Upper lobe of left lung (tissue), 4 donors: ENCODE data around the gene HTR3A.

Source experiments
- CTCF ChIP-seq, 6 experiments: fragments of 450-650 bp in 4 of 6; fragments of 200-600 bp in 2 of 6; sonication (generic) in 2 of 6; IDR thresholded peaks; one replicate each; pipeline ENCODE4 v1.5.1; 2016 to 2019; ENCODE audit warnings: antibody characterized with exemption in 6 of 6
- EP300 ChIP-seq, 4 donors: sonication (generic); formaldehyde crosslinking; IDR thresholded peaks; one replicate each; pipeline ENCODE4 v1.5.1; 2017; ENCODE audit warnings: antibody characterized with exemption in 4 of 4, control low read depth in 2 of 4
- POLR2AphosphoS5 ChIP-seq, 2 donors: sonication (generic); formaldehyde crosslinking; IDR thresholded peaks; one replicate each; pipeline ENCODE4 v1.5.1; 2017; ENCODE audit warnings: antibody characterized with exemption in 2 of 2

DNA sequence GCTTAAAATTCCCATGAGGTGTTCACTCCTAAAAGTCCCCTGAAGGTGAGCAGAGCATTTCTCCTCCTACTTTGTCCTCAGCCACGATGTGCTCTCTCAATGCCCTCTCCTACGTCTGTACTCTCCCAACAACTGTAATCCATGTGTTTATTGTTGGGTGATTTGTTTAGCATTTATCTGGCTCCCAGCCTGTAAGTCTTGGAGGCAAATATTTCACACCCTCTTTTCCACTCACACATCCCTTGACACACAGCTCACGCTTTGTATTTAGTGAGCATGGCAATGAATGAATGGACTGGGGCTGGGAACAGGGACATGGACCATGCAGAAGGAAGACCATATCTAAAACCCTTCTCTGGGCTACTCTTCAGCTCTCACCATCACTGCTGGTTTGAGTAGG, 22.6 kb downstream of the HTR3A start:
- TF ChIP-seq CTCF (IDR thresholded peaks at IDR 0.05) (no peak), EP300 (IDR thresholded peaks at IDR 0.05) (no peak), POLR2AphosphoS5 (IDR thresholded peaks at IDR 0.05) (no peak)
